NK-92 treated with Interleukin-12 subunit alpha and Interleukin-12 subunit beta, amount 100 ng/mL, for 24 hours (cell line): ENCODE measurements around the gene ZNF316.
"Not testable (repeated sequence)": the region's sequence is repeated elsewhere in the genome, so short reads cannot be mapped to it uniquely, and the experiment has no call there.

Experiments used
- DNase-seq: peaks from one replicate; lab custom pipeline; 2025; lab: John Stamatoyannopoulos, UW

Gene ZNF316

DNA sequence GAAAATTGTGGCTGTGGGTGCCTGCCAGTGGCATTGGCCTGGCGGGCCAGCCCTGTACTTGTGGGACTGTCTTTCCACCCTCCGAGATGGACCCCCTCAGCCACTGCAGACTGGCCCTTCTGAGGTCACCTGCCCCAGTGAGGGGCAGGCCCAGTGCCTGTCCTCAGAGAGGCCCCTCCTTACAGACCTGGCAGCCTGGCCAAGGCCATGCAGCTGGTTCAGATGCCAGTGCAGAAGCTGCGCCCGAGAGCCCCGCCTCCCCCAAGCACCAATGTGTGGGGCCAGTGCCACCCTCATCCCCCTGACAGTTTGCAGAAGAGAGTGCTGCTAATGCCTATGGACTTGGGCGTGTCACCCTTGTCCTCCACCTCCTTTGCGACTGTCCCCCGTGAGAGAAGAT lies 10.0 kb downstream of the ZNF316 start:
- DNase-seq: no peak

DNA sequence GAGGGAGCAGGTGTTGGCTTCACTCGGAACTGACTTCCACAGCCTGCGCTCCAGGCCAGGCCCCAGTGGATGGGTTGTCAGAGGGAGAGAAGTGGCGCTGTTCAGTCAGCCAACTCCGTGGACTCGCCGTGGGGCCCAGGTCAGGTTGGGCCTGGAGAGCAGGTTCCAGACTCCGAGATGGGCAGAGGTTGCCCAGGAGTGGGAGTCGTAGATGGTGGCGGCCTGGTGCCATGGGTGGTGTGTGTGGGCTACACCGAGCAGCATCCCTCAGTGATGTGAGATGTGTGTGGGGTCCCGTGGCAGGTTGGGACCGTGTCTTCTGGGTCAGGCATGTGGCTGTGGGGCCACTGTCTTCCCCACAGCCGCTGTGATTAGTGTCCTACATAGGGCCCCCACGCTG lies 10.4 kb downstream of the ZNF316 start:
- DNase-seq: no peak

DNA sequence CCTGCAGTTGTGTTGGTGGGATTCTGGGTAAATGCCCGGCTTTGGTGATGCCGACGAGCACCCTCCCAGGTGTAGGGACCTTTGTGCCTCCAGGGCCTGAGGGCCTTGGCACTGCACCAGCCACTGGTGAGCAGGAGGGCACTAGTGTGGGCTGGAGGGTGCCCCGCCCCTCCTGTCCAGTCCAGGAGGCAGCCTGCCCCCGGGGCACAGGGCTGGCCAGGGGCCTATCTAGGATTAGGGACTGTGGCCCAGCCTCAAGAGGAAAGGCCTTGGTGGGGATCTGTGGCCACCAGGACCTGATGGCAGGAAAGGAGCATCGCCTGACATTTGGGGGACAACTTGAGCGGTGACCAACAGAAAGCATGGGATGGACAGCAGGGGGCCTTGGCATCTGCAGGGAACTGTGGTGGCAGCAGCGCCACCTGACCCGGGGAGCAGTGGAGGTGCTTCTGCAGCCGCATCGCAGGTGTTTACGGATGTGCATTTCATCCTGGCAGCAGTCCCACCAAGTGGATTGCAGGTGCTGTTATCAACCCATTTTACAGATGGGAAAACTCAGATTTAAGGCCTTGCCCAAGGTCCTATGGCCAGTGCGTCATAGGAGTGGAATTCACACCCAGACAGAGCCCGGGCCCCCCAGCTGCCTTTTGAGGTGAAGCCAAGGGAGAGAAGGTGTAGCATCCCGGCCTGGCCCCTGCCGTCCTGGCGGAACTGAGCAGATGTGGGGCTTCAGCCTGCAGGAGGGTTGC lies 11.1 kb downstream of the ZNF316 start:
- DNase-seq: no peak

DNA sequence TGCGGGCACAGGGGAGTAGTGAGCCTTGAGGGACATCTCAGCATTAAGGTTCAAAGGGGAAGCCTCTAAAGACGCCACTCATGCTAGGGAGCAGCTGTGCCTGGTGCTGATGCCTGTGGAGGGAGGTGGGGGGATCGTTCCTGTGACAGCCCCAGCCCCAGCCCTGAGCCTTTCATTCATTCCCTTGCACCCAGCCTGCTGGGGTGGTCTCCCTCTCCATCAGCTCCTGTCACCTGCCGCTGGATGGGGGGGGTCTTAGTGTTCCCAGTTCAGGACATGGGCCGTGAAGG lies 11.6 kb downstream of the ZNF316 start:
- DNase-seq: no peak

DNA sequence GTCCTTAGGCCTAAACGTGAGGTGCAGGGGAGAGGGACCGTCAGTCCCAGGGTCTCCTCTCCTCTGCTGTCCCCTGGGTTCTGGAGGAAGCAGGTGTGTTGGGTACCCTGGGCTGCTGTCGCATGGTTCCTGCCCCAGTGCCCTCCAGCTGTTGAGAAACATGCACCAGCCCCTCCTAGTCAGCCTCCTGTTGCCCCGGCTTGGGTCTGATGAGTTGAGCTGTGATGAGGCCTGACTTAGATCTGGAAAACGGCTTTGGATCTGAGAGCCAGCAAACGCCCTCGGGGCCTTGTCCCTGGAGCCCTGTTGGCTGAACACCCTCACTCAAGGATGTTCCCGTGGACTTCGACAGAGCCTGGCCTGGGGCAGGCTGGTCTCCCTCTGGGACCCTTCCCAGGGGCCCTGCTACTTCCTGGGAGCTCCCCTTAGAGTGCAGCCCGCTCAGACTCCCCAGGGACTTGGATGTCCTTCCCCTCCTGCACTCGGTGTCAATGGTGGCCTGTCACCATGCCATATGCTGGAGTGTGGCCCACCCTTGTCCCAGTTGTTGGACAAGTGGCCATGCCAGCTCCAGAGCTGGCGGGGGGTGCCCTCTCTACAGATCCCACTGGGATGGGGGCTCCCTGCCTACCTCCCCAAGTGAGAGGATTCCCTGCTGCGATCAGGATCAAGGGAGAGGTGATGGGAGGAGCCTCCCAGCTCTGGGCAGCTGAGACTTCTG lies 12.3 kb downstream of the ZNF316 start:
- DNase-seq: no peak

DNA sequence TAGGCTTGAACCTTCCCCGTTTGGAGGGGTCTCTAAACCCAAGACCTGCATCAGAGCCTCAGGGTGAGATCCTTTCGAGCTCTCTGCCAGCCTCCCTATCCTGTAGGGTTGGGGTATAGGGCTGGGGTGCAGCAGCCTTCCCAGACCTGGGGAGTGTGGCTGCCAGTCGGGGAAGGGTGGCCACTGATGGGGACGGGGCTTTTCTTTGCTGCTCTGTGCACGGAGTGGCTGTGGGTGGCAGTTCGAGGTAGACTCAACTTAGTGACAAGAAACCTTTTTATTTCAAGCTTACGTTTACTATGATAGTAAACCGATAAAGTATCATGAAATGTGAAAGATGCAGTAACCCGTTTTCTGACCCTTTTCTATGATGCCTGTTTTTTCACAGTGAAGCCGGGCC lies 13.0 kb downstream of the ZNF316 start:
- no peak for DNase-seq

DNA sequence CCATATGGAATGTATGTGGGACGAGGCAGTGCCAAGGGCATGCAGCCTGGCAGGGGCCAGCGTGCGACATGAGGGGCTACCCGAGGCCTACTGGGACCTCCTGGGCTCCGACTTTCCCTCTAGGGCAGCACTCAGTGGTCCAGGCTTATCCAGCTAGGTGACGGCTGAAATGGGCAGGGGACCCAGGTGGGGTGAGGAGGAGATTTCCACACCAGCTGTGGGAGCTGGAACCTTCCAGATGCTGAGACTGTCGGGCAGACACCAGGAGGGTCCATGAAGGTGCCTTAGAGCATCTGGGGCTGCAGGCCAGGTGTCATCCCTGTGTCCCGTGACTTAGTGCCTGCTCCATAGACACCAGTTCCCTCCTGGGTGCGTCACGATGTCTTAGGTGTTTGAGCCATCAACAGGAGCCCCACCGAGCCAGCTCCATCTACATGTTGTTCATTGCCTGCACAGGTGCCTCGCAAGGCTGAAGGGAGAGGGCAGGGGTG lies 13.4 kb downstream of the ZNF316 start:
- DNase-seq: no peak

DNA sequence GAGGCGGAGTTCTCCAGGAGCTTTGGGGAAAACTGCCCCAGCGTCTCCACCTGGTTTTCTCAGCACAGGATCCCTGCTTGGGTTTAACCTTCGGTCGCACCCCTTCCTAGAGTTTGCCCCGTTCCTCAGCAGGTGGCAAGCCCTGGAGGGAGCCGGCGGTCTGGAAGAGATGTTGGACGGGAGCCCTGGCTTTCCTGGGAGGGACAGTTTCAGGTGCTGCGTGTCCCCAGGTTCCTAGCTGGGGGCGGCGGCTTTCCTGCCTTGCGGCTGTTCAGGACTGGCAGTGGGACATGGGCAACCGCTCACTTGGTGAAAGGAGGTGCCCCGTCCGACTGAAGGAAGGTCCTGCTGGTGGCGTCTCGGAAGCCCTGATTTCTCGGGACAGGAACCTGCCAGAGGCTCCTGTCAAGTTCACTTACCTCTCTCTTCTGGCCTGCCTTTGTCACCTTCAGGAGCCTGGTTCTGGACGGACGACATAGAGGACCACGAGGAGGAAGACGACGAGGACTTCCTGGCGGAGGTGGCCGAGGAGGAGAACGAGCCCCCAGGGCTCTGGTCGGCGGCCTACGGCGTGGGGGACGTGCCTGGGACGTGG lies 14.8 kb downstream of the ZNF316 start:
- DNase-seq: no peak

DNA sequence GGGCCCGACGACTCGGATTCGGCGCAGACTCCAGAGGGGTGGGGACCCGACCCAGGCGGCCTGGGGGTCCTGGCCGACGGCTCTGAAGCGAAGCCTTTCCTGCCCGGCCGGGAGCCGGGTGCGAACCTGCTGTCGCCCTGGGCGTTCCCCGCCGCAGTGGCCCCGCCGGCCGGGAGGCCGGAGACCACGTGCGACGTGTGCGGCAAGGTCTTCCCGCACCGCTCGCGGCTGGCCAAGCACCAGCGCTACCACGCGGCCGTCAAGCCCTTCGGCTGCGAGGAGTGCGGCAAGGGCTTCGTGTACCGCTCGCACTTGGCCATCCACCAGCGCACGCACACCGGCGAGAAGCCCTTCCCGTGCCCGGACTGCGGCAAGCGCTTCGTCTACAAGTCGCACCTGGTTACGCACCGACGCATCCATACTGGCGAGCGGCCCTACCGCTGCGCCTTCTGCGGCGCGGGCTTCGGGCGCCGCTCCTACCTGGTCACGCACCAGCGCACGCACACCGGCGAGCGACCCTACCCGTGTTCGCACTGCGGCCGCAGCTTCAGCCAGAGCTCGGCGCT lies 15.4 kb downstream of the ZNF316 start:
- no peak for DNase-seq

DNA sequence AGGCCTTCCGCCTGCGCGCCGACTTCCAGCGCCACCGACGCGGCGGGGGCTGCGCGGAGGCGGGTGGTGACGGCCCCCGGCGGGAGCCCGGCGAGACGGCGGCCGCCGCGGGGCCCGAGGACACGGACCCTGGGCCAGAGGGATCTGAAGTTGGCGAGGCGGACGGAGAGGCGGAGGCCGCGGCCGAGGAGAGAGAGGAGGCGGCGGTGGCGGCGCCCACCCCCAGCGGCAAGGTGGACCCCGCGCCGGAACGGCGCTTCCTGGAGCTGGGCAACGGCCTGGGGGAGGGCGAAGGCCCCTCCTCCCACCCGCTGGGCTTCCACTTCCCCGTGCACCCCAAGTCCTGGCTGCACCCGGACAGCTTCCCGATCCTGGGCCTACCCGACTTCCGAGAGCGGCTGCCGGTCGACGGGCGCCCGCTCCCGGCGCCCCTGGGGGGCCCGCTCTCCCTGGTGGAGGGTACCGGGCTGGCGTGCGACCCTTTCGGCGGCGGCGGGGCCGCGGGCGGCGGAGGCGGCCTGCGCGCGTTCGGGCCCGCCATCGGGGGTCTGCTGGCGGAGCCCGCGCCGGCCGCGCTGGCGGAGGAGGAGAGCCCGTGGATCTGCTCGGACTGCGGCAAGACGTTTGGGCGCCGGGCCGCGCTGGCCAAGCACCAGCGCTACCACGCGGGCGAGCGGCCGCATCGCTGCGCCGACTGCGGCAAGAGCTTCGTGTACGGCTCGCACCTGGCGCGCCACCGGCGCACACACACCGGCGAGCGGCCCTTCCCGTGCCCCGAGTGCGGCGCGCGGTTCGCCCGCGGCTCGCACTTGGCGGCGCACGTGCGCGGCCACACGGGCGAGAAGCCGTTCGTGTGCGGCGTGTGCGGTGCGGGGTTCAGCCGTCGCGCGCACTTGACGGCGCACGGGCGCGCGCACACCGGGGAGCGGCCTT lies 16.2 kb downstream of the ZNF316 start:
- no peak for DNase-seq

DNA sequence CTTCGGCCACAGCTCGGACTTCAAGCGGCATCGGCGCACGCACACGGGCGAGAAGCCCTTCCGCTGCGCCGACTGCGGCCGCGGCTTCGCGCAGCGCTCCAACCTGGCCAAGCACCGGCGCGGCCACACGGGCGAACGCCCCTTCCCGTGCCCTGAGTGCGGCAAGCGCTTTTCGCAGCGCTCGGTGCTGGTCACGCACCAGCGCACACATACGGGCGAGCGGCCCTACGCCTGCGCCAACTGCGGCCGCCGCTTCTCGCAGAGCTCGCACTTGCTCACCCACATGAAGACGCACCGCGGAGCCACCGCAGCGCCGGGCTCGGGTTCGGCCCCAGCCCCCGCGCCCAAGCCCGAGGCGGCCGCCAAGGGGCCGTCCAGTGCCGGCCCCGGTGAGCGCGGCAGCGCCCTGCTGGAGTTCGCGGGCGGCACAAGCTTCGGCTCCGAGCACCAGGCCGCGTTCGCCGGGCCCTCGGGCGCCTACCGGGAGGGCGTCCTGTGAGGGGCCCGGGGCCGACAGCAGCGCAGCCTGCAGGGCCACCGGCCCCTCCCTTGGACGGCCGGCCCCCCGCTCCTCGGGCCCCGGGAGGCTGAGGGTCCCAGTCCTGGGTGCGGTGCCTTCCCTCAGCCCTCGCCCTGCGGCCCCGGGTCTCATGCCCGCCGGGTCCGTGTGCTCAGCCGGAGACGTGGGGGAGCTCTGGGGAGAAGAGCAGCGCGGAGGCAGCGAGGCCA lies 17.2 kb downstream of the ZNF316 start:
- no peak for DNase-seq

DNA sequence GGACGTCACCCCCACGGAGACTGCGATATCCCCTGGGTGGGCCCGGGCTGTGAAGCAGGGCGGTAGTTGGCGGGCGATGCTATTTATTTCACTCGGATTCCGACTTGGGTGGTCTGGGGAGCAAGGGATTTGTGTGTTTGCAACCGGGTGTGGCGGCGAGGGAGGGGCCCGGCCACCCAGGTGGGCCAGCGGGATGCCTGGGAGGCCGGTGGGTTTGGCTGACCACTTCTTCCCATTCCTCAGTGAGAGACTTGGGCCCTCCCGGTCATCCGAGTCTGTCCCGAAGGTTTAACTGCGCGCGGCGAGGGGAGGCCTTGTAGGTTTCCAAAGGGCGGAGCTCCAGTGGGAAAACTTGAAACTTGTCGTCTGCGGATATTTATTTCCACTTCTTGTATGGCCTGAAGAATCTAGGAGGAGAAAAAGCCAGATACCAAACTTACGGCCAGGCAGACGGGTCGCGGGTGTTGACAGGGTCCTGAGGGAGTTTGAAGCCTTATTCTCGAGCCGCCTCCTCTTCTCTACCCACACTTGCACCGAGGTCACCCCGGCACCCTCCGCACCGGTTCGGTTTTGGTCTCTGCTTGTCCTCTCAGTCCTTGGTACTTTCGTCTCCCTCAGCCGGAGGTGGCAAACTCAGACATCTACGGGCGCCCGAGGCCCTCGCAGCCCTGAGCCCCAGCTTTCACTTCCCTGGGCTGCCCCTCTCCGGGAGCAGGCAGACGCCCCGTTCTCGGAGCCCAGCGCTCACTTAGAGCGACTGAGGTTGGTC lies 17.9 kb downstream of the ZNF316 start:
- no peak for DNase-seq

DNA sequence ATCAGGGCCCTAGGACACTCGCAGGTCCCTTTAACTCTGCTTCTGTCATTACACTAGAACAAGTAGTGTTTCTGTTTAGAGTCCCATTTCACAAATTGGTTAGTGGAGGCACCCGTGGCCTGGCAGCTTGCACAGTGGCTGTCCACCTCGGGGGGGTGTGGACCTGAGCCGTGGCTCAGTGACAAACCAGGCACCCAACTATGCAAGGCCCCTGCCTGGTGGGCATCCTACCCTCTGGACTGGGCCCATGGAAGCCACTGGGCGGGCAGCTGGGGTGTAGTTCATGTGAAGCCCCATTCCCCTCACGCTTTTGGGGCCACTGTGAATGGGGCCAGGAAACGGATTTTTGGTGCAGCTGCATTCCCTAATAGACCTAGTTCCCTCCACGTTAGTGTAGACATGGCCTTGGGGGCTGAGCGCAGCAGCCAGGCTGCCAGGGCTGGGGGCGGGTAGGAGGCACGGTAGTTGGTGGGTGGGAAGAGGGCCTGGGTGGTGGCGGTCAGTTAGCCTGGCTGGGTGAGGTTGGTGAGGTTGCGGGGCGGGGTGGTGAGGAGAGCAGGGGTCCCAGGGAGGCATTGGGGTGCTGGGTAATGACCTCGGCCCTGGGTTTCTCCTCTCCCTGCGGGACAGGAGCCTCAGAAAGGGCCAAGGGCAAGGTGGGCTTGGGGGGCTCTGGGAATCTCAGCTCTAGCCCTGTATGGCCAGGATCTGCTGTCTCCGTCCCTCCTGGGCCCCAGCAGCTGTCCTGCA lies 18.7 kb downstream of the ZNF316 start:
- no peak for DNase-seq

DNA sequence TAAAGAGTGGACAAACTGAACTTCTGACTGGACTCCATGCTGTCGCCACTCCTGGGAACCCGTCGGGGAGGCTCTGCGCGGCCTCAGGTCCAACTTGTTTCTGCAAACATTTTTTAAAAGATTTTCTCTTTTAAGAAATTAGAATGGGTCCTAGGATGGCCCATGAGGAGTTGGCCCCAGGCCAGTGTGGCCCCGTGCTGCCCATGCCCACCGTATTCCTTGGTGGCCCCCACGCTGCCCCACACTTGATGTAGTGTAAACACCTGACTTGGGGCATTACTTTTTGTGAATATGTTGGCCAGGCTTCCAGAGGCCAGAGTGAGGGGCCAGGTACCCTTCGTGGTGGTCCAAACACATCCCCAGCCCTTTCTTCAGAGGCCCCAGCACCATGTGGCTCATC lies 19.3 kb downstream of the ZNF316 start:
- DNase-seq: no peak

DNA sequence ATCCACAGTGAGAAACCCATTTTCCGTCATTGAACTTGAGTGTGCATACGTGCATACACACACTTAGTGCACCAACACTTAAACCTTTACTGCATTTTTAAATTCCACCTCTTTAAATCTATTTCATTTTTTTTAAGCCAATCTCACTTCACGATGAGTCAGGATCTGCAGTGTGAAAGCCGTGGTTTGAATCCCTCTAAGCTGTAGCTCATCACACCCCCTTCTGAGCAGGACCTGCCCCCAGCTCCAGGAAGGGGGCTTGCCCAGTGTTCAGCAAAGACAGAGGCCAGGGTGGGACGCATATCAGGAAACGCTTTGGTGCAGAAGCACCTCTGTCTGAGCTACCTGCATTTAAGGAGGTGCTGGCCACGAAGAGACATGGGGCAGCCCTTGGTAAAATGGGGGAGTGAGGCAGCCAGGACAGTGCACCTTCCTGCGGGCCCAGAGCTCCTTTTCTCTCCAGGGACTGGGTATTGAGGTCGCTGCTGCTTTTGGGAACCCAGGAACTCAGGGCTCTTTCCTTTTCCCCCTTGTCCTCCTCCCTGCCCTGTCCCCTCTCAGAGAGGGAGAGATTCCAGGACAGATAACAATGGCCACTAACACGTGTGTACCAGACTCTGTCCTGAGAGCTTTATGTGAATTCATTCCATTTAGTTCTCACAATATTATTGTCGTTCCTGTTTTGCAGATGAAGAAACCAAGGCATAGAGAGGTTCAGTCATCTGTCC lies 21.7 kb downstream of the ZNF316 start:
- DNase-seq: no peak

DNA sequence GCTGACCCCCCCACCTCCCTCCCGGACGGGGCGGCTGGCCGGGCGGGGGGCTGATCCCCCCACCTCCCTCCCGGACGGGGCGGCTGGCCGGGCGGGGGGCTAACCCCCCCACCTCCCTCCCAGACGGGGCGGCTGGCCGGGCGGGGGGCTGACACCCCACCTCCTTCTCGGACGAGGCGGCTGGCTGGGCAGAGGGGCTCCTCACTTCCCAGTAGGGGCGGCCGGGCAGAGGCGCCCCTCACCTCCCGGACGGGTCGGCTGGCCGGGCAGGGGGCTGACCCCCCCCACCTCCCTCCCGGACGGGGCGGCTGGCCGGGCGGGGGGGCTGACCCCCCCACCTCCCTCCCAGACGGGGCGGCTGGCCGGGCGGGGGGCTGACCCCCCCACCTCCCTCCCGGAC lies 33.7 kb downstream of the ZNF316 start:
- DNase-seq: not testable (repeated sequence)

DNA sequence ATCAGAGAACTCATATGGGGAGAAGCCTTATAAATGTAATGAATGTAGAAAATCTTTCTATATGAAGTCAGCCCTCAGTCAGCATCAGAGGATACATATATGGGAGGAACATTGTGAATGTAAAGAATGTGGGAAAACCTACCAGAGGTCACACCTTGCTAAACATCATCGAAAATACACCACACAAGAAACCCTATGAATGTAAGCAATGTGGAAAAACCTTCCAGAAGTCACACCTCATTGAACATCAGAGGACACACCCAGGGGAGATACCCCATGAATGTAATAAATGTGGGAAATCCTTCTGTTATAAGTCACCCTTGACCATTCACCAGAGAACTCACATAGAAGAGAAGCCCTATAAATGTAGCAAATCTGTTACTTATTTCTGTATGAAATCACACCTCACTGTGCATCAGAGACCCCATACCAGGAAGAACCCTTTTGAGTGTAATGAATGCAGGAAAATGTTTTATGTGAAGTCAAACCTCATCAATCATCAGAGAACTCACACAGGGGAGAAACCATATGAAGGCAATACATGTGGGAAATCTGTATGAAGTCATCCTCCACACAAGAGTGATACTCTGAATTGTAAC lies 38.8 kb downstream of the ZNF316 start:
- no peak for DNase-seq

DNA sequence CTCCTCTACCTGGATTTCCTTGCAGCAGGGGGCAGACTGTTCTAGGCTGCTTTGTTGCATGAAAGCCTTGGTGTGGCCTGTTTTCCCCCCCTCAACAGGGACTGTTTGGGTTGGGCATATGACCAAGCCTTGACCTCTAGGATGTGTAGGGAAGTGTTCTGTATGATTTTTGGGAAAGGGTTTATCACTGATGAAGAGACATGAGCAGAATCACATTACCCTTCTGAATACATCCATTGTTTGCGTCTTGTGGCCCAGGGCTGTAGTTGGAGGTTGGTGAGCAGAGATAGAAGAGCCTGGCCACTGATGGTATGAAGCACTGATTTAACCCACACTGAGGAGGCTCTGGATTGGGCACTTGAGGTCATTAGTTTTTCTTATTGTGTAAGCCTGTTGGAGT lies 43.0 kb downstream of the ZNF316 start:
- no peak for DNase-seq

DNA sequence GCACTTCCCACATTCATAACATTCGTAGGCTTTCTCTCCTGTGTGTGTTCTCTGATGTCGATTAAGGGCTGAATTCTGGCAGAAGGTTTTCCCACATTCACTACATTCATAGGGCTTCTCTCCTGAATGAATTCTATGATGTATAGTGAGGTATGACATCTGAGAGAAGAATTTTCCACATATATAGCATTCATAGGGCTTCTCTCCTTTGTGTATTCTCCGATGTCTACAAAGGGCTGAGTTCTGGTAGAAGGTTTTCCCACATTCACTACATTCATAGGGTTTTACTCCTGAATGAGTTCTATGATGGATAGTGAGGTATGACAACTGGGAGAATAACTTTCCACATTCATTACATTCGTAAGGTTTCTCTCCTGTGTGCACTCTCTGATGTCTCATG lies 54.0 kb downstream of the ZNF316 start:
- no peak for DNase-seq
